IMR-90 (cell line): ENCODE results near the gene NR1H4. TPM values are rescaled to one million over a fixed set of nuclear protein-coding genes. Genes with fewer than 3 reads are reported as not detected.

Experiments
- ATAC-seq: fragments of 200-7000 bp; cut with Tn5 transposase; 2 replicates; pipeline ENCODE4 v1.9.1; 2020; ENCODE audit warnings: low read depth, mild to moderate bottlenecking, moderate library complexity
- BruUV-seq: library from RNA; stranded (reverse); fragments of 400-500 nt; replicated peaks from 2 replicates; lab custom pipeline; 2021; lab: Mats Ljungman, UMichigan
- CTCF ChIA-PET: fragments of 300-600 bp; formaldehyde crosslinking; extraction: SDS; loops from one replicate; lab custom pipeline; 2021; ENCODE audit warnings: antibody characterized with exemption; lab: Yijun Ruan, JAX
- POLR2A ChIA-PET: fragments of 300-600 bp; sonication (Branson Sonifier 250); formaldehyde crosslinking; loops from one replicate; lab custom pipeline; 2022; ENCODE audit warnings: antibody characterized with exemption; ENCODE audit not compliant: unreplicated experiment; lab: Charles Lee
- DNase-seq: peaks from one replicate; pipeline ENCODE4 v3.0.0; 2013
- H2AFZ ChIP-seq: replicated peaks from 2 replicates; pipeline ENCODE3; 2013; ENCODE audit warnings: low read length, mild to moderate bottlenecking; ENCODE audit not compliant: poor library complexity
- H2AK5ac ChIP-seq: 2 replicates; pipeline ENCODE4 v1.6.1; 2013; ENCODE audit warnings: low read depth, low read length, inconsistent platforms
- H2AK9ac ChIP-seq: replicated peaks from 2 replicates; pipeline ENCODE3; 2013; ENCODE audit warnings: mild to moderate bottlenecking, low read depth, low read length, moderate library complexity; ENCODE audit not compliant: poor library complexity
- H2BK120ac ChIP-seq: 2 replicates; pipeline ENCODE4 v1.6.1; 2013; ENCODE audit warnings: low read depth, low read length, inconsistent platforms
- H2BK15ac ChIP-seq: 3 replicates; pipeline ENCODE4 v1.6.1; 2013; ENCODE audit warnings: low read depth, low read length, inconsistent platforms
- H2BK20ac ChIP-seq: 2 replicates; pipeline ENCODE4 v1.6.1; 2013; ENCODE audit warnings: low read depth, mild to moderate bottlenecking, inconsistent platforms, low read length, moderate library complexity
- H2BK5ac ChIP-seq: 2 replicates; pipeline ENCODE4 v1.6.1; 2013; ENCODE audit warnings: mild to moderate bottlenecking, low read depth, low read length, inconsistent platforms; ENCODE audit not compliant: poor library complexity, severe bottlenecking
- H3K14ac ChIP-seq: replicated peaks from 2 replicates; pipeline ENCODE4 v1.6.1; 2013; ENCODE audit warnings: low read depth, low read length, inconsistent platforms
- H3K18ac ChIP-seq: 2 replicates; pipeline ENCODE4 v1.6.1; 2013; ENCODE audit warnings: low read depth, low read length, control low read depth
- H3K23ac ChIP-seq: 2 replicates; pipeline ENCODE4 v1.6.1; 2013; ENCODE audit warnings: low read depth, low read length, inconsistent platforms
- H3K27ac ChIP-seq: 2 replicates; pipeline ENCODE4 v1.5.1; 2013; ENCODE audit warnings: mild to moderate bottlenecking, control low read depth, low read length; ENCODE audit not compliant: insufficient read depth
- H3K27me3 ChIP-seq: 2 replicates; pipeline ENCODE4 v1.6.1; 2013; ENCODE audit warnings: low read length; ENCODE audit not compliant: control insufficient read depth, insufficient read depth
- H3K36me3 ChIP-seq: 2 replicates; pipeline ENCODE4 v1.6.1; 2013; ENCODE audit warnings: low read length, mixed read lengths; ENCODE audit not compliant: control insufficient read depth, insufficient read depth
- H3K4ac ChIP-seq: 2 replicates; pipeline ENCODE4 v1.6.1; 2013; ENCODE audit warnings: low read depth, low read length, inconsistent platforms
- H3K4me1 ChIP-seq: 2 replicates; pipeline ENCODE4 v1.6.1; 2013; ENCODE audit warnings: low read length, mixed read lengths; ENCODE audit not compliant: control insufficient read depth, insufficient read depth
- H3K4me2 ChIP-seq: 2 replicates; pipeline ENCODE4 v1.6.1; 2013; ENCODE audit warnings: low read depth, mild to moderate bottlenecking, control low read depth, low read length, moderate library complexity
- H3K4me3 ChIP-seq: 2 replicates; pipeline ENCODE4 v1.5.1; 2013; ENCODE audit warnings: low read depth, mild to moderate bottlenecking, control low read depth, low read length, moderate library complexity; ENCODE audit not compliant: insufficient read depth
- H3K56ac ChIP-seq: 2 replicates; pipeline ENCODE4 v1.6.1; 2013; ENCODE audit warnings: low read length, inconsistent platforms; ENCODE audit not compliant: insufficient read depth; ENCODE audit errors: extremely low read depth
- H3K79me1 ChIP-seq, 2 experiments: 2 replicates each; pipeline ENCODE4 v1.6.1; 2013; ENCODE audit warnings: low read length in 2 of 2, inconsistent platforms in 1 of 2, low read depth in 1 of 2
- H3K9ac ChIP-seq: 2 replicates; pipeline ENCODE4 v1.6.1; 2013; ENCODE audit warnings: low read depth, low read length, control low read depth
- H3K9me1 ChIP-seq: 2 replicates; pipeline ENCODE4 v1.6.1; 2013; ENCODE audit warnings: low read length, inconsistent platforms; ENCODE audit not compliant: insufficient read depth
- H3K9me3 ChIP-seq: 2 replicates; pipeline ENCODE4 v1.6.1; 2013; ENCODE audit warnings: low read length; ENCODE audit not compliant: control insufficient read depth, insufficient read depth
- H4K20me1 ChIP-seq: 2 replicates; pipeline ENCODE4 v1.6.1; 2013; ENCODE audit warnings: low read length, inconsistent platforms; ENCODE audit not compliant: insufficient read depth
- H4K5ac ChIP-seq: 2 replicates; pipeline ENCODE4 v1.6.1; 2013; ENCODE audit warnings: mild to moderate bottlenecking, low read depth, low read length, control low read depth
- H4K8ac ChIP-seq, 2 experiments: 2 replicates each; pipeline ENCODE4 v1.6.1; 2013; ENCODE audit warnings: low read depth in 2 of 2, low read length in 2 of 2, control low read depth in 1 of 2, inconsistent platforms in 1 of 2
- H4K91ac ChIP-seq: 2 replicates; pipeline ENCODE4 v1.6.1; 2013; ENCODE audit warnings: low read depth, low read length, inconsistent platforms; ENCODE audit not compliant: insufficient read depth
- BHLHE40 ChIP-seq: fragments of 150-350 bp; IDR thresholded peaks from 2 replicates; pipeline ENCODE4 v1.6.1; 2016; ENCODE audit warnings: mild to moderate bottlenecking, low read depth, low read length
- CTCF ChIP-seq: conservative IDR thresholded peaks from 2 replicates; pipeline ENCODE4 v1.5.1; 2012; ENCODE audit warnings: mild to moderate bottlenecking, low read depth, low read length, improper control_type of control experiment
- MAFK ChIP-seq: IDR thresholded peaks from 2 replicates; pipeline ENCODE4 v1.6.1; 2012; ENCODE audit warnings: low read depth, low read length, improper control_type of control experiment
- MAZ ChIP-seq: IDR thresholded peaks from 2 replicates; pipeline ENCODE4 v1.6.1; 2012; ENCODE audit warnings: low read depth, mild to moderate bottlenecking, low read length, improper control_type of control experiment, moderate library complexity, borderline replicate concordance
- MXI1 ChIP-seq: IDR thresholded peaks from 2 replicates; pipeline ENCODE4 v1.6.1; 2012; ENCODE audit warnings: low read depth, mild to moderate bottlenecking, low read length, moderate library complexity, borderline replicate concordance
- NFE2L2 ChIP-seq: fragments of 150-350 bp; IDR thresholded peaks from 2 replicates; pipeline ENCODE4 v1.6.1; 2016; ENCODE audit warnings: low read depth, mild to moderate bottlenecking, low read length
- POLR2A ChIP-seq: IDR thresholded peaks from 2 replicates; pipeline ENCODE4 v1.6.1; 2012; ENCODE audit warnings: mild to moderate bottlenecking, low read depth, low read length
- RAD21 ChIP-seq: IDR thresholded peaks from 2 replicates; pipeline ENCODE4 v1.6.1; 2012; ENCODE audit warnings: low read length, improper control_type of control experiment
- RCOR1 ChIP-seq: IDR thresholded peaks from 2 replicates; pipeline ENCODE4 v1.6.1; 2012; ENCODE audit warnings: mild to moderate bottlenecking, low read length, improper control_type of control experiment; ENCODE audit not compliant: insufficient replicate concordance
- RFX5 ChIP-seq: IDR thresholded peaks from 2 replicates; pipeline ENCODE4 v1.8.0; 2012; ENCODE audit warnings: low read depth, mild to moderate bottlenecking, low read length, moderate library complexity
- SMC3 ChIP-seq: fragments of 150-350 bp; IDR thresholded peaks from 2 replicates; pipeline ENCODE4 v1.6.1; 2016; ENCODE audit warnings: low read depth, mild to moderate bottlenecking, antibody characterized with exemption, low read length, moderate library complexity
- WGBS, 2 experiments: methylation state at CpG; one replicate each; pipeline versions ENCODE4 v1.1.5 to v1.1.7; 2013; ENCODE audit warnings: missing lambda C conversion rate in 2 of 2; ENCODE audit not compliant: insufficient read length in 1 of 2; ENCODE audit errors: extremely low coverage in 2 of 2; 5-methylcytosine and 5-hydroxymethylcytosine counted together
- dilution Hi-C: fragments of 300-500 bp; cut with HindIII; formaldehyde crosslinking; loops from one replicate; pipeline ENCODE4 v1.14.3; 2018; ENCODE audit warnings: low sequenced_read_pairs; ENCODE audit not compliant: unreplicated experiment
- in situ Hi-C: fragments of 300-500 bp; cut with MboI; formaldehyde crosslinking; loops from 3 replicates; pipeline ENCODE4 v1.14.3; 2019; ENCODE audit warnings: low sequenced_read_pairs, inconsistent platforms, mixed read lengths
- intact Hi-C: fragments of 100-400 bp; cut with micrococcal nuclease; formaldehyde crosslinking; loops from 2 replicates; pipeline ENCODE4 v1.10.0; 2022
- polyA plus RNA-seq, 3 experiments: library from polyadenylated mRNA; depleted of rRNA; stranded (reverse); fragments of >200 nt; gene quantifications; 2 replicates each; pipeline ENCODE4 v1.2.3, GENCODE V29; 2012; ENCODE audit warnings: low replicate concordance in 1 of 3
- total RNA-seq: library from RNA; depleted of rRNA; stranded (reverse); fragments of >200 nt; gene quantifications from 2 replicates; pipeline ENCODE4 v1.2.3, GENCODE V29; 2012
- TF ChIP-seq, protein P1 (sequence below): fragments of 150-350 bp; IDR thresholded peaks from 2 replicates; pipeline ENCODE4 v1.6.1; 2016; ENCODE audit warnings: low read depth, mild to moderate bottlenecking, low read length, moderate library complexity, borderline replicate concordance
- TF ChIP-seq, protein P2 (sequence below): fragments of 150-350 bp; IDR thresholded peaks from 2 replicates; pipeline ENCODE4 v1.6.1; 2017; ENCODE audit warnings: mild to moderate bottlenecking, antibody characterized with exemption, low read length, low read depth

Gene NR1H4
- total and polyA plus RNA-seq, 2 of the 4 experiments (the other 2 are of a cell fraction): not detected

DNA sequence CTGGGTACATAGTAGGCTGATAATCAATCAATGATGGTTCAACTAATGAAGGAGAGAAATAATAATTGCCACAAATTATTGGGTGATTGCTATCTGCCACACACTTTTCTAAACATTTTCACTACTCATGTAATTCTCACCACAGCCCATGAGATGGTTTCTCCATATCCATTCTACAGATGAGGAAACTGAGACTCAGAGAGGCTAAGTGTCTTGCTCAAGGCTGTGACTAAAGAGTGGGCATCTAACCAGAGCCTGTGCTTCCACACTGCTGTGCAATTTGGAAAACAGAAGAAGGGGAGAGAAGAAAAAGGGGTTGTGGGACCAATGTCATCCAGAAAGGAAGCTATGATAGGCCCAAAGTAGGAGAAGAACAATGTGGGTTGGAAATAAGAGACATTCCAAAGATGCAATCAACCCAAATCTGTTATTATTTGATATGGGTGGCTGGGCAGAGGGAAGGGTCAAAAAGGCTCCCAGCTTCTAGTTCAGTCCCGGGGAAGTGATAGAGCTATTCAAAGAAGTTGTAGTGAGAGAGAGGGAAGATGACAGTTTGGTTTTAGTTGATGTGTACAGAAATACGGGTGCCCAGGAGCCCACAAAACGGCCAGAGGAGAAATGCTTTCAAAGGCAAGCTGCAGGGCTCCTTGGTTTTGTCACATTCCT is 483 bp upstream of the NR1H4 start:
- H2BK15ac ChIP-seq: no peak overlapping the region
- H3K4me3 ChIP-seq: no peak overlapping the region
- H2BK120ac ChIP-seq: no peak overlapping the region
- no peak overlapping the region for H2AFZ ChIP-seq
- no peaks in the 10 kb centered on the region for H3K4me1 ChIP-seq
- H3K18ac ChIP-seq: no peak overlapping the region
- H3K4me2 ChIP-seq: peak overlapping the region; percentile 43
- H3K9me1 ChIP-seq: no peaks in the 10 kb centered on the region
- in situ Hi-C loops: no loop called here
- dilution Hi-C loops: no loop called here
- POLR2A ChIA-PET: no interaction called here
- H3K36me3 ChIP-seq: no peaks in the 10 kb centered on the region
- H4K20me1 ChIP-seq: no peaks in the 10 kb centered on the region
- H3K9ac ChIP-seq: no peak overlapping the region
- H4K5ac ChIP-seq: no peak overlapping the region
- TF ChIP-seq BHLHE40: no peak
- TF ChIP-seq, protein P1, sequence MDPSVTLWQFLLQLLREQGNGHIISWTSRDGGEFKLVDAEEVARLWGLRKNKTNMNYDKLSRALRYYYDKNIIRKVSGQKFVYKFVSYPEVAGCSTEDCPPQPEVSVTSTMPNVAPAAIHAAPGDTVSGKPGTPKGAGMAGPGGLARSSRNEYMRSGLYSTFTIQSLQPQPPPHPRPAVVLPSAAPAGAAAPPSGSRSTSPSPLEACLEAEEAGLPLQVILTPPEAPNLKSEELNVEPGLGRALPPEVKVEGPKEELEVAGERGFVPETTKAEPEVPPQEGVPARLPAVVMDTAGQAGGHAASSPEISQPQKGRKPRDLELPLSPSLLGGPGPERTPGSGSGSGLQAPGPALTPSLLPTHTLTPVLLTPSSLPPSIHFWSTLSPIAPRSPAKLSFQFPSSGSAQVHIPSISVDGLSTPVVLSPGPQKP: no peak
- TF ChIP-seq, protein P2, sequence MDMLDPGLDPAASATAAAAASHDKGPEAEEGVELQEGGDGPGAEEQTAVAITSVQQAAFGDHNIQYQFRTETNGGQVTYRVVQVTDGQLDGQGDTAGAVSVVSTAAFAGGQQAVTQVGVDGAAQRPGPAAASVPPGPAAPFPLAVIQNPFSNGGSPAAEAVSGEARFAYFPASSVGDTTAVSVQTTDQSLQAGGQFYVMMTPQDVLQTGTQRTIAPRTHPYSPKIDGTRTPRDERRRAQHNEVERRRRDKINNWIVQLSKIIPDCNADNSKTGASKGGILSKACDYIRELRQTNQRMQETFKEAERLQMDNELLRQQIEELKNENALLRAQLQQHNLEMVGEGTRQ: no peak
- TF ChIP-seq MAZ: no peak
- TF ChIP-seq RAD21: no peak
- TF ChIP-seq MXI1: no peak
- no peak for TF ChIP-seq NFE2L2
- no peak for TF ChIP-seq RFX5
- no peak for TF ChIP-seq CTCF
- TF ChIP-seq MAFK: no peak
- no peak for TF ChIP-seq RCOR1
- TF ChIP-seq SMC3: no peak
- no peak for TF ChIP-seq POLR2A
- H4K8ac ChIP-seq: no peak overlapping the region
- H3K14ac ChIP-seq: no peak overlapping the region
- no peak overlapping the region for H2BK5ac ChIP-seq
- no peak overlapping the region for H3K56ac ChIP-seq
- H3K79me1 ChIP-seq: no peaks in the 10 kb centered on the region
- ATAC-seq: no peak
- BruUV-seq: no TSS peak
- H2AK9ac ChIP-seq: no peak overlapping the region
- H3K9me3 ChIP-seq: no peaks in the 10 kb centered on the region
- intact Hi-C loops: no loop called here
- H3K27me3 ChIP-seq: peaks cover 14% of the 10 kb centered on the region
- H3K4ac ChIP-seq: no peak overlapping the region
- DNase-seq: no peak
- no peak overlapping the region for H2AK5ac ChIP-seq
- no peak overlapping the region for H4K91ac ChIP-seq
- 40% methylated on average over 1 of the region's 3 CpGs; no CpG with 5 or more reads in 1 of the 2 experiments for WGBS, 2 experiments
- H3K23ac ChIP-seq: no peak overlapping the region; the same call in 1 of the 2 replicates
- no peak overlapping the region for H3K27ac ChIP-seq
- H2BK20ac ChIP-seq: no peak overlapping the region
- CTCF ChIA-PET: no interaction called here
